Progenitor cell of endocrine pancreas (in vitro differentiated cells): Measurements from ENCODE around the gene NECTIN2. TPM values are rescaled to one million over a fixed set of nuclear protein-coding genes. Genes with fewer than 3 reads are reported as not detected.
A peak's percentile ranks its signal among the peaks of the same experiment; 100 is the strongest.
"Not testable (repeated sequence)": the region's sequence is repeated elsewhere in the genome, so short reads cannot be mapped to it uniquely, and the experiment has no call there.

Experiments
- DNase-seq: peaks from one replicate; pipeline ENCODE4 v3.0.0; 2021; ENCODE audit warnings: low spot score; ENCODE audit not compliant: unreplicated experiment
- H3K27ac Mint-ChIP-seq: 2 replicates; pipeline ENCODE4 v1.8.0; 2021; ENCODE audit warnings: mild to moderate bottlenecking, moderate library complexity, mixed read lengths
- H3K27me3 Mint-ChIP-seq: 2 replicates; pipeline ENCODE4 v1.8.0; 2021; ENCODE audit warnings: mixed read lengths
- H3K36me3 Mint-ChIP-seq: 2 replicates; pipeline ENCODE4 v1.8.0; 2022; ENCODE audit warnings: mixed read lengths; ENCODE audit not compliant: insufficient read depth
- H3K4me1 Mint-ChIP-seq: 2 replicates; pipeline ENCODE4 v1.8.0; 2021; ENCODE audit warnings: low read depth, mixed read lengths
- H3K4me3 Mint-ChIP-seq: 2 replicates; pipeline ENCODE4 v1.8.0; 2021; ENCODE audit warnings: low read depth, mild to moderate bottlenecking, moderate library complexity, mixed read lengths
- H3K9me3 Mint-ChIP-seq: 2 replicates; pipeline ENCODE4 v1.8.0; 2021; ENCODE audit warnings: low read depth, mixed read lengths
- total RNA-seq: library from RNA; stranded (reverse); gene quantifications from 2 replicates; pipeline ENCODE4 v1.2.1, GENCODE V29; 2021
- TF ChIP-seq, protein P1 (sequence below): fragments of 200-600 bp; sonication (generic); IDR thresholded peaks from one replicate; pipeline ENCODE4 v1.5.0; 2021; ENCODE audit warnings: antibody characterized with exemption, mild to moderate bottlenecking; ENCODE audit not compliant: unreplicated experiment

NECTIN2 gene
- total RNA-seq, 1 donor from 2014 or later = 201 TPM

DNA sequence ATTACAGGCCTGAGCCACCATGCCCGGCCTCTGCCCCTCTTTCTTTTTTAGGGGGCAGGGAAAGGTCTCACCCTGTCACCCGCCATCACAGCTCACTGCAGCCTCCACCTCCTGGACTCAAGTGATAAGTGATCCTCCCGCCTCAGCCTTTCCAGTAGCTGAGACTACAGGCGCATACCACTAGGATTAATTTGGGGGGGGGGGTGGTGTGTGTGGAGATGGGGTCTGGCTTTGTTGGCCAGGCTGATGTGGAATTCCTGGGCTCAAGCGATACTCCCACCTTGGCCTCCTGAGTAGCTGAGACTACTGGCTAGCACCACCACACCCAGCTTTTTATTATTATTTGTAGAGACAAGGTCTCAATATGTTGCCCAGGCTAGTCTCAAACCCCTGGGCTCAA, 63.7 kb downstream of the NECTIN2 start:
- Mint-ChIP-seq H3K27ac (no peak overlapping the region), H3K9me3 (no peaks in the 10 kb centered on the region), H3K36me3 (peaks cover 5% of the 10 kb centered on the region), H3K4me1 (peaks cover 32% of the 10 kb centered on the region), H3K4me3 (no peak overlapping the region), H3K27me3 (peaks cover 6% of the 10 kb centered on the region)
- DNase-seq = no peak
- TF ChIP-seq, protein P1, sequence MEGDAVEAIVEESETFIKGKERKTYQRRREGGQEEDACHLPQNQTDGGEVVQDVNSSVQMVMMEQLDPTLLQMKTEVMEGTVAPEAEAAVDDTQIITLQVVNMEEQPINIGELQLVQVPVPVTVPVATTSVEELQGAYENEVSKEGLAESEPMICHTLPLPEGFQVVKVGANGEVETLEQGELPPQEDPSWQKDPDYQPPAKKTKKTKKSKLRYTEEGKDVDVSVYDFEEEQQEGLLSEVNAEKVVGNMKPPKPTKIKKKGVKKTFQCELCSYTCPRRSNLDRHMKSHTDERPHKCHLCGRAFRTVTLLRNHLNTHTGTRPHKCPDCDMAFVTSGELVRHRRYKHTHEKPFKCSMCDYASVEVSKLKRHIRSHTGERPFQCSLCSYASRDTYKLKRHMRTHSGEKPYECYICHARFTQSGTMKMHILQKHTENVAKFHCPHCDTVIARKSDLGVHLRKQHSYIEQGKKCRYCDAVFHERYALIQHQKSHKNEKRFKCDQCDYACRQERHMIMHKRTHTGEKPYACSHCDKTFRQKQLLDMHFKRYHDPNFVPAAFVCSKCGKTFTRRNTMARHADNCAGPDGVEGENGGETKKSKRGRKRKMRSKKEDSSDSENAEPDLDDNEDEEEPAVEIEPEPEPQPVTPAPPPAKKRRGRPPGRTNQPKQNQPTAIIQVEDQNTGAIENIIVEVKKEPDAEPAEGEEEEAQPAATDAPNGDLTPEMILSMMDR = no peak

DNA sequence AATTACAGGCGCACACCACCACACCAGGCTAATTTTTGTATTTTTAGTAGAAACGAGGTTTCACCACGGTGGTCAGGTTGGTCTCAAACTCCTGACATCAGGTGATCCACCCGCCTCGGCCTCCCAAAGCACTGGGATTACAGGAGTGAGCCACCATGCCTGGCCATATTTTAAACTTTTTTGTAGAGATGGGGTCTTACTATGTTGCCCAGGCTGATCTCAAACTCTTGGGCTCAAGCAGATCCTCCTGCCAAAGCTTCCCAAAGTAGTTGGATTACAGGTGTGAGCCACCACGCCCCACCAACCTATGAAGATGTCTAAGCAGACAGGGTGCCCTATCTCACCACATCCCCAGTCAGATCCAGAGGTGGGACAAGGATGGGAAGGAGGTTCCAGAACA, 65.8 kb downstream of the NECTIN2 start:
- not testable (repeated sequence) for H3K27me3 Mint-ChIP-seq, DNase-seq, H3K36me3 Mint-ChIP-seq, H3K9me3 Mint-ChIP-seq, H3K4me3 Mint-ChIP-seq
- Mint-ChIP-seq H3K4me1 (peaks cover 24% of the 10 kb centered on the region), H3K27ac (peak overlapping the region; percentile 59)

DNA sequence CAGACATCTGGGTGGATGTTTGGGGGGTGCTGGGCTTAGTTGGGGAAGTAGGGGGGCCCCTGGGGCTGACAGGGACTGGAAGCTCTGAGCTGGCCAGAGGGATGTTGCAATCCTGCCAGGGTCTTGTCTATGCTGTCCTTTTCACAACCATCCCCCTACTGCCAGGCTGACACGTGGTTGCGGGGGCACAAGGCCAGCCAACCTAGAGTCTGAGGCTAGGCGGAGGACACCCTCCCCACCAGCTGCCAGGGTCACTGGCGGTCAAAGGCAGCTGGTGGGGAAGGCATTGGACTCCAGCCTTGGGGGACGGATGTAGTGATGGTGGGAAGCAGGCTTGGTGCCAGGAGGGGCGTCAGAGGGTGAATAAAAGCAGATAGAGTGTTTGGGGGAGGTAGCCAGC, 66.8 kb downstream of the NECTIN2 start:
- Mint-ChIP-seq H3K27me3 (peaks cover 6% of the 10 kb centered on the region), H3K36me3 (peaks cover 5% of the 10 kb centered on the region), H3K4me3 (no peak overlapping the region), H3K9me3 (no peaks in the 10 kb centered on the region), H3K4me1 (peaks cover 24% of the 10 kb centered on the region), H3K27ac (no peak overlapping the region)
- no peak for DNase-seq
- TF ChIP-seq, protein P1 = no peak

DNA sequence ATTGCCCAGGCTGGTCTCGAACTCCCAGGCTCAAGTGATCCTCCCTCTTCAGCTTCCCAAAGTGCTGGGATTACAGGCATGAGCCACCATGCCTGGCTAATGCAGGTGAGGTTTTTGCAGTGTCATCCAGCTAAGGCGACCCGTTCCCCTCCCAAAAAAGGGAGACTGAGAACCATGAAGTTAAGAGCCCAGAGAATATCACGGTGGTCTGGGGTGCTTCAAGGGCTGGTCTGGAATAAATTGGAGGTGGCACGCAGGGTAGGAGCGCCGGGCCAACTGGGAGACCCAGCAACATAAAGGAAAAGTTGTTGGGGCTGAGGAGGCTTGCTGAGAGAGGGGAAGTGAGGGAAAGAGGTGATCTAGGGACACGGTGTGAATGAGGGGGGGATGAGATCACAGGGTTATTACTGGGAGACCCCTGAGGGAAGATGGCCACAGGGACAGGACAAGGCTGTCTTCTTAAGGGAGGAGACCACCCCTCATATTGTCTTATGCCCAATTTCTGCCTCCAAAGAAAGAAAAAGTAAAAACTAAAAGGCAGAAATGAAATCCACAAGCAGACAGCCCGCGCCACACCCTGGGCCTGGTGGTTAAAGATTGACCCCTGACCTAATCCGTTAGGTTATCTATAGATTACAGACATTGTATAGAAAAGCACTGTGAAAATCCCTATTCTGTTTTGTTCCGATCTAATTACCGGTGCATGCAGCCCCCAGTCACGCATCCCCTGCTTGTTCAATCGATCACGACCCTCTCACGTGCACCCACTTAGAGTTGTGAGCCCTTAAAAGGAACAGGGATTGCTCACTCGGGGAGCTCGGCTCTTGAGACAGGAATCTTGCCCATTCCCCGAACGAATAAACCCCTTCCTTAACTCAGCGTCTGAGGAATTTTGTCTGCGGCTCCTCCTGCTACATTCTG, 67.7 kb downstream of the NECTIN2 start:
- H3K36me3 Mint-ChIP-seq, H3K27me3 Mint-ChIP-seq, H3K9me3 Mint-ChIP-seq, DNase-seq: not testable (repeated sequence)
- peak overlapping the region; percentile 98 for H3K4me3 Mint-ChIP-seq
- H3K4me1 Mint-ChIP-seq = peaks cover 24% of the 10 kb centered on the region
- H3K27ac Mint-ChIP-seq = peak overlapping the region; percentile 99

DNA sequence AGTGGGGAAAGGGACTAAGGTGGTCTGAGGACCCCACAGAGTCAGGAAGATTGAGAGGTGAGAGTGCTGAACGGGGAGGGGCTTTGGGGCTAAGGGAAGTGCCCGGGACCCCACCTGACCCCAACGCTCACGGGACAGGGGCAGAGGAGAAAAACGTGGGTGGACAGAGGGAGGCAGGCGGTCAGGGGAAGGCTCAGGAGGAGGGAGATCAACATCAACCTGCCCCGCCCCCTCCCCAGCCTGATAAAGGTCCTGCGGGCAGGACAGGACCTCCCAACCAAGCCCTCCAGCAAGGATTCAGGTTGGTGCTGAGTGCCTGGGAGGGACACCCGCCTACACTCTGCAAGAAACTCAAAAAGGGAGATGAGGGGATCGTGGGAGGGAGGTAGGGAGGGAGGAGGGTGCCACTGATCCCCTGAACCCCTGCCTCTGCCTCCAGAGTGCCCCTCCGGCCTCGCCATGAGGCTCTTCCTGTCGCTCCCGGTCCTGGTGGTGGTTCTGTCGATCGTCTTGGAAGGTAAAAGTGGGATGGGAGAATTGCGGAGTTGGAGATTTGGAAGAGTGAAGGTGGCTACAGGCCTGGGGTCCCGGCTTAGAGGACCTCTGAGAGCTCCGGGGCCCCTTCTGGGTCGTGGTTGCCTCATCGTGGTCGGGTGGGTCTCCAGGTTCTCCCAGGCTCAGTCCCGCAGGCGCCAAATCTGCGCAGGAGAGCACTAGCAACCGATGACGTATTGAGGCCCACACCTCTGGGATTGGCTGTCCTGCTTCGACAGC, 68.5 kb downstream of the NECTIN2 start, which contains the start of gene APOC1:
Gene APOC1, plus strand, starts transcription at position 176 of the 774 bp plus-strand sequence. Its CDS starts 284 bp downstream, at position 460.
- H3K27me3 Mint-ChIP-seq, H3K36me3 Mint-ChIP-seq: not testable (repeated sequence)

DNA sequence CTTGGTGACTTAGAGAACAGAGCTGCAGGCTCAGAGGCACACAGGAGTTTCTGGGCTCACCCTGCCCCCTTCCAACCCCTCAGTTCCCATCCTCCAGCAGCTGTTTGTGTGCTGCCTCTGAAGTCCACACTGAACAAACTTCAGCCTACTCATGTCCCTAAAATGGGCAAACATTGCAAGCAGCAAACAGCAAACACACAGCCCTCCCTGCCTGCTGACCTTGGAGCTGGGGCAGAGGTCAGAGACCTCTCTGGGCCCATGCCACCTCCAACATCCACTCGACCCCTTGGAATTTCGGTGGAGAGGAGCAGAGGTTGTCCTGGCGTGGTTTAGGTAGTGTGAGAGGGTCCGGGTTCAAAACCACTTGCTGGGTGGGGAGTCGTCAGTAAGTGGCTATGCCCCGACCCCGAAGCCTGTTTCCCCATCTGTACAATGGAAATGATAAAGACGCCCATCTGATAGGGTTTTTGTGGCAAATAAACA, 78.2 kb downstream of the NECTIN2 start:
- H3K9me3 Mint-ChIP-seq = no peaks in the 10 kb centered on the region
- DNase-seq = no peak
- H3K27ac Mint-ChIP-seq = peak overlapping the region; percentile 63
- peaks cover 16% of the 10 kb centered on the region for H3K4me1 Mint-ChIP-seq
- no peak overlapping the region for H3K4me3 Mint-ChIP-seq
- TF ChIP-seq, protein P1 = no peak
- H3K36me3 Mint-ChIP-seq = peaks cover 1% of the 10 kb centered on the region
- H3K27me3 Mint-ChIP-seq = peaks cover 4% of the 10 kb centered on the region

More for the DNA sequence above, 68.5 kb downstream of the NECTIN2 start, which contains the start of gene APOC1:
- H3K4me1 Mint-ChIP-seq = peaks cover 24% of the 10 kb centered on the region
- not testable (repeated sequence) for H3K9me3 Mint-ChIP-seq
- H3K27ac Mint-ChIP-seq = peak within 1 kb of the TSS; percentile 99
- peak within 1 kb of the TSS; percentile 98 for H3K4me3 Mint-ChIP-seq
- DNase-seq = peak; percentile 76
